PFSK-1 (cell line): ENCODE results near the gene PRSS58. TPM values are rescaled to one million over a fixed set of nuclear protein-coding genes. Genes with fewer than 3 reads are reported as not detected.

Experiments
- FOXP2 ChIP-seq: optimal IDR thresholded peaks from 2 replicates; pipeline ENCODE3; 2011; ENCODE audit warnings: borderline replicate concordance, control low read depth, inconsistent platforms; ENCODE audit not compliant: insufficient read depth; ENCODE audit errors: extremely low read length, extremely low read depth
- POLR2AphosphoS5 ChIP-seq: IDR thresholded peaks from 2 replicates; pipeline ENCODE4 v1.6.1; 2012; ENCODE audit warnings: low read depth, mild to moderate bottlenecking, control low read depth, low read length, moderate library complexity
- SIN3A ChIP-seq: IDR thresholded peaks from 2 replicates; pipeline ENCODE4 v1.6.1; 2012; ENCODE audit warnings: mild to moderate bottlenecking, low read length, moderate library complexity, borderline replicate concordance; ENCODE audit not compliant: insufficient read depth
- TAF1 ChIP-seq: IDR thresholded peaks from 2 replicates; pipeline ENCODE4 v1.6.1; 2012; ENCODE audit warnings: low read length, control low read depth, borderline replicate concordance; ENCODE audit not compliant: insufficient read depth
- polyA plus RNA-seq: library from polyadenylated mRNA; unstranded; fragments of >200 nt; gene quantifications from one replicate; pipeline ENCODE4 v1.2.1, GENCODE V29; 2012; ENCODE audit warnings: low read depth, missing spikeins; ENCODE audit not compliant: insufficient read length
- TF ChIP-seq, protein P1 (sequence below), 2 experiments: IDR thresholded peaks; 2 replicates each; pipeline versions ENCODE4 v1.6.1 to v1.8.0; 2011 to 2012; ENCODE audit warnings: low read depth in 2 of 2, low read length in 2 of 2, control low read depth in 1 of 2, inconsistent platforms in 1 of 2, mild to moderate bottlenecking in 1 of 2, moderate library complexity in 1 of 2; ENCODE audit not compliant: insufficient read depth in 1 of 2

Gene PRSS58, protein sequence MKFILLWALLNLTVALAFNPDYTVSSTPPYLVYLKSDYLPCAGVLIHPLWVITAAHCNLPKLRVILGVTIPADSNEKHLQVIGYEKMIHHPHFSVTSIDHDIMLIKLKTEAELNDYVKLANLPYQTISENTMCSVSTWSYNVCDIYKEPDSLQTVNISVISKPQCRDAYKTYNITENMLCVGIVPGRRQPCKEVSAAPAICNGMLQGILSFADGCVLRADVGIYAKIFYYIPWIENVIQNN
- polyA plus RNA-seq: not detected

GRCh38 chr7:142257958-142258357, at the start of gene PRSS58:
PRSS58 (minus strand) TSS chr7:142258058; CDS start chr7:142257707, 351 bp downstream.
- TF ChIP-seq TAF1: no peak
- TF ChIP-seq FOXP2: no peak
- TF ChIP-seq SIN3A: no peak
- TF ChIP-seq, protein P1, sequence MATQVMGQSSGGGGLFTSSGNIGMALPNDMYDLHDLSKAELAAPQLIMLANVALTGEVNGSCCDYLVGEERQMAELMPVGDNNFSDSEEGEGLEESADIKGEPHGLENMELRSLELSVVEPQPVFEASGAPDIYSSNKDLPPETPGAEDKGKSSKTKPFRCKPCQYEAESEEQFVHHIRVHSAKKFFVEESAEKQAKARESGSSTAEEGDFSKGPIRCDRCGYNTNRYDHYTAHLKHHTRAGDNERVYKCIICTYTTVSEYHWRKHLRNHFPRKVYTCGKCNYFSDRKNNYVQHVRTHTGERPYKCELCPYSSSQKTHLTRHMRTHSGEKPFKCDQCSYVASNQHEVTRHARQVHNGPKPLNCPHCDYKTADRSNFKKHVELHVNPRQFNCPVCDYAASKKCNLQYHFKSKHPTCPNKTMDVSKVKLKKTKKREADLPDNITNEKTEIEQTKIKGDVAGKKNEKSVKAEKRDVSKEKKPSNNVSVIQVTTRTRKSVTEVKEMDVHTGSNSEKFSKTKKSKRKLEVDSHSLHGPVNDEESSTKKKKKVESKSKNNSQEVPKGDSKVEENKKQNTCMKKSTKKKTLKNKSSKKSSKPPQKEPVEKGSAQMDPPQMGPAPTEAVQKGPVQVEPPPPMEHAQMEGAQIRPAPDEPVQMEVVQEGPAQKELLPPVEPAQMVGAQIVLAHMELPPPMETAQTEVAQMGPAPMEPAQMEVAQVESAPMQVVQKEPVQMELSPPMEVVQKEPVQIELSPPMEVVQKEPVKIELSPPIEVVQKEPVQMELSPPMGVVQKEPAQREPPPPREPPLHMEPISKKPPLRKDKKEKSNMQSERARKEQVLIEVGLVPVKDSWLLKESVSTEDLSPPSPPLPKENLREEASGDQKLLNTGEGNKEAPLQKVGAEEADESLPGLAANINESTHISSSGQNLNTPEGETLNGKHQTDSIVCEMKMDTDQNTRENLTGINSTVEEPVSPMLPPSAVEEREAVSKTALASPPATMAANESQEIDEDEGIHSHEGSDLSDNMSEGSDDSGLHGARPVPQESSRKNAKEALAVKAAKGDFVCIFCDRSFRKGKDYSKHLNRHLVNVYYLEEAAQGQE (IDR thresholded peaks at IDR 0.05; ENCODE audit: insufficient read depth in 1 of 2, low read depth in 2 of 2, low read length in 2 of 2): no peak
- TF ChIP-seq POLR2AphosphoS5: no peak

DNA sequence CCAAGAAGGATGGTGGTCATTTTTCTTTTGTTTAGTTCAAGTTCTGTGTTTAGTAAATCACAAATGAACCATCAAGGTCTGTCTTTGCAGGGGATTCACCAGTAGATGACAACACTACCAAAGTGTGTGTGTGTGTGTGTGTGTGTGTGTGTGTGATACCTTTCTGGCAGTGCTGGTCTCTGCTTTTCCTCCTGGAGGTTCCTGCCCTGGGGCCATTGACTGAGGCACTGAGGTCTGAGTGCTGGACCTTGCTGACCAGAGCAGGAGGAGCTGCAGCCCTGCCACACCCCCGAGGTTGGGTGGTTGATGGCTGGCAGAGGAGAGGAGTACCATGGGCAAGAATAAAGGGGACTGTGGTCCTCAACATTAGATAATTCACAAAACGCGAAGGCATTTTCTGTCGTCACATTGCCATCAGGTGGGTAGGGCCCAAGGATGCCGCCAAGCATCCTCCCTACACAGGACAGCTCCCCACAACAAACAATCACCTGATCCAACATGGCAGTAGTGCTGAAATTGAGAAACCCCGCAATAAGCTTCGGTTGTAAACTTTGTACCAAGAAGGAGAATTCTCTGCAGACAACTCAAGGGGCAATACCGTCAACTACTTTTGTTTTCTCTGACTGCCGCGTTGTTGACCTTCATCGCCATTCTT, 49.5 kb upstream of the PRSS58 start:
- TF ChIP-seq, protein P1 (IDR thresholded peaks at IDR 0.05; ENCODE audit: insufficient read depth in 1 of 2, low read depth in 2 of 2, low read length in 2 of 2): no peak
- TF ChIP-seq SIN3A (no peak), TAF1 (no peak), POLR2AphosphoS5 (no peak), FOXP2 (no peak)

- TF ChIP-seq POLR2AphosphoS5: no peak
- no peak for TF ChIP-seq TAF1
- no peak for TF ChIP-seq FOXP2
- TF ChIP-seq SIN3A: no peak
- TF ChIP-seq, protein P1 (IDR thresholded peaks at IDR 0.05; ENCODE audit: insufficient read depth in 1 of 2, low read depth in 2 of 2, low read length in 2 of 2): no peak
These were observed 45.8 kb upstream of the PRSS58 start for GRCh38 chr7:142303650-142304049.

DNA sequence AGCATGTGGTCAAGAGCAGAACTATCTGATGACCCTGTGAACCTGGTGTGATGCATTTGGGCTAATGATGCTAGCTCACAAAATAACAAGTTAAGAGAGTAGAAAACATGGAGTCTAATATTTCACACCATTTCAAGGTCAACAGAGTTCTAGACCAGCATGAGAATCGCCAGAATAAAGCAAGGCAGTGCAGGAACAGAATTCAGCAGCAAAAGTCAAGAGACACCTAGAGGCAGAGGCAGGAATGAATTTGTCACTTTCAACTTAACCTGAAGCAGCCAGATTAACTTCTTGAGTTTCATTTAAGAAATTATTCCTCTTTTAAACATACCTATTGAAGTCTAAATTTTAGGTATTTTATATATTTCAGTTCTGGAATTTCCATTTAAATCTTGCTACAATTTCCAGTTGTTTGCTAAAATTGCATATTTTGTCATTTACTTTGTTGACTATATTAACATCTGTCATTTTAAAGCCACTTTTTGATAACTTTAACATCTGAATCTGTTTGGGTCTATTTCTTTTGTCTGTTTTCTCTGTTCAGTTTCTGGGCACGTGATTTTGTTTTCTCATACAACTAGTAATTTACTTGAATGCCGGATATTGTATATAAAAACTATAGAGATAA, 44.2 kb upstream of the PRSS58 start:
- TF ChIP-seq POLR2AphosphoS5: no peak
- no peak for TF ChIP-seq SIN3A
- TF ChIP-seq FOXP2: no peak
- no peak for TF ChIP-seq TAF1
- TF ChIP-seq, protein P1 (IDR thresholded peaks at IDR 0.05; ENCODE audit: insufficient read depth in 1 of 2, low read depth in 2 of 2, low read length in 2 of 2): no peak
